Prostate gland (tissue), 2 donors: ENCODE measurements around the gene GRHL1.
"Not testable (repeated sequence)": the region's sequence is repeated elsewhere in the genome, so short reads cannot be mapped to it uniquely, and the experiment has no call there.

Source experiments
- CTCF ChIP-seq, 4 experiments: fragments of 200-600 bp in 2 of 4; fragments of 450-650 bp in 2 of 4; sonication (generic) in 2 of 4; IDR thresholded peaks; 1 replicate in 3 of 4; 2 replicates in 1 of 4; pipeline ENCODE4 v1.5.1; 2016 to 2019; ENCODE audit warnings: antibody characterized with exemption in 4 of 4, mild to moderate bottlenecking in 2 of 4, moderate library complexity in 2 of 4
- POLR2A ChIP-seq: fragments of 450-650 bp; IDR thresholded peaks from one replicate; pipeline ENCODE4 v1.6.1; 2016; ENCODE audit warnings: antibody characterized with exemption, mild to moderate bottlenecking
- POLR2AphosphoS5 ChIP-seq: sonication (generic); formaldehyde crosslinking; IDR thresholded peaks from one replicate; pipeline ENCODE4 v1.6.1; 2017; ENCODE audit warnings: antibody characterized with exemption

GRCh38 chr2:10015376-10015989, 64.0 kb downstream of the GRHL1 start:
- TF ChIP-seq POLR2A; CTCF (IDR thresholded peaks at IDR 0.05); POLR2AphosphoS5: not testable (repeated sequence)
